ENCODE measurements around the gene PEX11B. TPM values are rescaled to one million over a fixed set of nuclear protein-coding genes. Genes with fewer than 3 reads are reported as not detected.

PEX11B gene
- total RNA-seq, 1 donor, result 28.5 TPM

- no peak for TF ChIP-seq CTCF (IDR thresholded peaks at IDR 0.05; ENCODE audit: insufficient read depth, low read depth, low read length)
- H3K4me3 ChIP-seq (ENCODE audit: low read depth, low read length), result no peak overlapping the region
These were observed 34.4 kb upstream of the PEX11B start for GRCh38 chr1:145952903-145953302.

GRCh38 chr1:145951526-145951925, 33.0 kb upstream of the PEX11B start:
- no peak for TF ChIP-seq CTCF (IDR thresholded peaks at IDR 0.05; ENCODE audit: insufficient read depth, low read depth, low read length)
- no peak overlapping the region for H3K4me3 ChIP-seq (ENCODE audit: low read depth, low read length)
- no peak for DNase-seq (ENCODE audit: low read depth)

More at GRCh38 chr1:145952903-145953302, 34.4 kb upstream of the PEX11B start:
- no peak for DNase-seq (ENCODE audit: low read depth)

- DNase-seq (ENCODE audit: low read depth), result no peak
- no peak overlapping the region for H3K4me3 ChIP-seq (ENCODE audit: low read depth, low read length)
- no peak for TF ChIP-seq CTCF (IDR thresholded peaks at IDR 0.05; ENCODE audit: insufficient read depth, low read depth, low read length)
These were observed 30.7 kb upstream of the PEX11B start for GRCh38 chr1:145949219-145949618.

- no peak overlapping the region for H3K4me3 ChIP-seq (ENCODE audit: low read depth, low read length)
- TF ChIP-seq CTCF (IDR thresholded peaks at IDR 0.05; ENCODE audit: insufficient read depth, low read depth, low read length), result no peak
- no peak for DNase-seq (ENCODE audit: low read depth)
These were observed 29.0 kb upstream of the PEX11B start for GRCh38 chr1:145947551-145947950.

GRCh38 chr1:145946477-145946986, 28.0 kb upstream of the PEX11B start:
- no peak for TF ChIP-seq CTCF (IDR thresholded peaks at IDR 0.05; ENCODE audit: insufficient read depth, low read depth, low read length)
- no peak for DNase-seq (ENCODE audit: low read depth)
- no peak overlapping the region for H3K4me3 ChIP-seq (ENCODE audit: low read depth, low read length)

GRCh38 chr1:145944532-145944931, 26.0 kb upstream of the PEX11B start:
- no peak for DNase-seq (ENCODE audit: low read depth)
- TF ChIP-seq CTCF (IDR thresholded peaks at IDR 0.05; ENCODE audit: insufficient read depth, low read depth, low read length), result no peak

GRCh38 chr1:145942871-145943270, 24.4 kb upstream of the PEX11B start:
- no peak for TF ChIP-seq CTCF (IDR thresholded peaks at IDR 0.05; ENCODE audit: insufficient read depth, low read depth, low read length)
- H3K4me3 ChIP-seq (ENCODE audit: low read depth, low read length), result no peak overlapping the region
- no peak for DNase-seq (ENCODE audit: low read depth)

More at GRCh38 chr1:145944532-145944931, 26.0 kb upstream of the PEX11B start:
- no peak overlapping the region for H3K4me3 ChIP-seq (ENCODE audit: low read depth, low read length)

Data from fibroblast of villous mesenchyme (primary cell).